HEK293 (cell line): ENCODE results near the gene ARHGEF26.
A peak's percentile ranks its signal among the peaks of the same experiment; 100 is the strongest.

Experiments used
- CTCF ChIA-PET: fragments of 350-600 bp; formaldehyde crosslinking; extraction: SDS; loops from one replicate; lab custom pipeline; 2021; ENCODE audit warnings: antibody characterized with exemption; lab: Yijun Ruan, JAX
- POLR2A ChIA-PET: fragments of 300-600 bp; formaldehyde crosslinking; extraction: SDS; loops from one replicate; lab custom pipeline; 2020; ENCODE audit warnings: antibody characterized with exemption, inconsistent platforms; lab: Yijun Ruan, JAX
- H3K27ac ChIP-seq: fragments of 200-500 bp; sonication (Bioruptor generic); 2 replicates; pipeline ENCODE4 v1.5.1; 2014; ENCODE audit warnings: low read depth, low read length, control low read depth, inconsistent platforms; ENCODE audit errors: extremely low read depth
- H3K36me3 ChIP-seq, 2 experiments: fragments of 200-500 bp in 1 of 2; sonication (Bioruptor generic) in 1 of 2; 1 replicate in 1 of 2; 2 replicates in 1 of 2; pipeline ENCODE4 v1.5.1; 2014 to 2017; ENCODE audit warnings: inconsistent platforms in 2 of 2, low read length in 2 of 2; ENCODE audit not compliant: control insufficient read depth in 2 of 2, insufficient read depth in 1 of 2
- H3K4me1 ChIP-seq: fragments of 200-500 bp; sonication (Bioruptor generic); 2 replicates; pipeline ENCODE4 v1.5.1; 2014; ENCODE audit warnings: mild to moderate bottlenecking, low read length, inconsistent platforms; ENCODE audit not compliant: control insufficient read depth, insufficient read depth
- H3K4me3 ChIP-seq: 2 replicates; pipeline ENCODE4 v1.5.1; 2011; ENCODE audit warnings: low read depth, mild to moderate bottlenecking, control low read depth, low read length, moderate library complexity
- H3K9me3 ChIP-seq: fragments of 200-500 bp; sonication (Bioruptor generic); 2 replicates; pipeline ENCODE4 v1.5.1; 2014; ENCODE audit warnings: low read depth, low read length, inconsistent platforms; ENCODE audit not compliant: control insufficient read depth, insufficient read depth
- FEZF1 ChIP-seq: fragments of 450-650 bp; formaldehyde crosslinking; IDR thresholded peaks from 2 replicates; pipeline ENCODE4 v1.5.1; 2016; ENCODE audit warnings: missing biosample characterization, missing genetic modification characterization
- GLIS1 ChIP-seq: fragments of 450-650 bp; formaldehyde crosslinking; IDR thresholded peaks from 2 replicates; pipeline ENCODE4 v1.5.1; 2016; ENCODE audit warnings: missing biosample characterization, missing genetic modification characterization
- IKZF3 ChIP-seq: fragments of 450-650 bp; IDR thresholded peaks from 2 replicates; pipeline ENCODE4 v1.5.0; 2018; ENCODE audit warnings: missing biosample characterization, mild to moderate bottlenecking, missing genetic modification characterization, moderate library complexity
- KLF1 ChIP-seq: fragments of 450-650 bp; formaldehyde crosslinking; IDR thresholded peaks from 2 replicates; pipeline ENCODE4 v1.5.1; 2016; ENCODE audit warnings: missing biosample characterization, missing genetic modification characterization
- KLF8 ChIP-seq: fragments of 450-650 bp; formaldehyde crosslinking; IDR thresholded peaks from 2 replicates; pipeline ENCODE4 v1.5.1; 2016; ENCODE audit warnings: missing biosample characterization, missing genetic modification characterization
- SETDB1 ChIP-seq: IDR thresholded peaks from one replicate; pipeline ENCODE4 v1.6.1; 2017; ENCODE audit warnings: mild to moderate bottlenecking, low read length, moderate library complexity, mixed read lengths; ENCODE audit not compliant: insufficient read length
- SP3 ChIP-seq: fragments of 450-650 bp; formaldehyde crosslinking; IDR thresholded peaks from 2 replicates; pipeline ENCODE4 v1.5.1; 2016; ENCODE audit warnings: missing biosample characterization, missing genetic modification characterization
- TRIM28 ChIP-seq: IDR thresholded peaks from 2 replicates; pipeline ENCODE4 v1.6.1; 2011; ENCODE audit warnings: low read length, control low read depth, borderline replicate concordance
- WT1 ChIP-seq: fragments of 450-650 bp; formaldehyde crosslinking; IDR thresholded peaks from 2 replicates; pipeline ENCODE4 v1.5.1; 2016; ENCODE audit warnings: missing biosample characterization, missing genetic modification characterization
- ZFP3 ChIP-seq: fragments of 450-650 bp; formaldehyde crosslinking; IDR thresholded peaks from 2 replicates; pipeline ENCODE4 v1.5.1; 2016; ENCODE audit warnings: low read depth, missing biosample characterization, missing genetic modification characterization
- ZFP37 ChIP-seq: fragments of 450-650 bp; formaldehyde crosslinking; IDR thresholded peaks from 2 replicates; pipeline ENCODE4 v1.5.1; 2016; ENCODE audit warnings: missing biosample characterization, missing genetic modification characterization
- ZNF16 ChIP-seq: fragments of 450-650 bp; formaldehyde crosslinking; IDR thresholded peaks from 2 replicates; pipeline ENCODE4 v1.5.1; 2016; ENCODE audit warnings: low read depth, missing biosample characterization, missing genetic modification characterization
- ZNF174 ChIP-seq: fragments of 450-650 bp; formaldehyde crosslinking; IDR thresholded peaks from 2 replicates; pipeline ENCODE4 v1.5.0; 2017; ENCODE audit warnings: missing biosample characterization, mild to moderate bottlenecking, missing genetic modification characterization
- ZNF2 ChIP-seq: fragments of 450-650 bp; formaldehyde crosslinking; IDR thresholded peaks from 2 replicates; pipeline ENCODE4 v1.5.1; 2016; ENCODE audit warnings: missing biosample characterization, missing genetic modification characterization
- ZNF24 ChIP-seq: fragments of 450-650 bp; formaldehyde crosslinking; IDR thresholded peaks from 2 replicates; pipeline ENCODE4 v1.5.1; 2016; ENCODE audit warnings: missing biosample characterization, missing genetic modification characterization
- ZNF274 ChIP-seq, 2 experiments: fragments of 200-500 bp in 1 of 2; fragments of 450-650 bp in 1 of 2; sonication (Bioruptor generic) in 1 of 2; formaldehyde crosslinking in 1 of 2; IDR thresholded peaks; 2 replicates each; pipeline versions ENCODE4 v1.5.1 to v1.6.1; 2014 to 2016; ENCODE audit warnings: borderline replicate concordance in 1 of 2, inconsistent platforms in 1 of 2, low read length in 1 of 2, missing biosample characterization in 1 of 2, missing genetic modification characterization in 1 of 2
- ZNF530 ChIP-seq: fragments of 450-650 bp; formaldehyde crosslinking; IDR thresholded peaks from 2 replicates; pipeline ENCODE4 v1.5.1; 2016; ENCODE audit warnings: low read depth, missing biosample characterization, missing genetic modification characterization
- ZNF664 ChIP-seq: fragments of 450-650 bp; formaldehyde crosslinking; IDR thresholded peaks from 2 replicates; pipeline ENCODE4 v1.5.1; 2016; ENCODE audit warnings: missing biosample characterization, missing genetic modification characterization
- ZNF843 ChIP-seq: fragments of 450-650 bp; formaldehyde crosslinking; IDR thresholded peaks from 2 replicates; pipeline ENCODE4 v1.5.1; 2016; ENCODE audit warnings: missing biosample characterization, missing genetic modification characterization
- ZSCAN16 ChIP-seq: fragments of 450-650 bp; formaldehyde crosslinking; IDR thresholded peaks from 2 replicates; pipeline ENCODE4 v1.5.1; 2016; ENCODE audit warnings: missing biosample characterization, missing genetic modification characterization
- TF ChIP-seq, protein P1 (sequence below): fragments of 450-650 bp; formaldehyde crosslinking; IDR thresholded peaks from 2 replicates; pipeline ENCODE4 v1.5.1; 2017; ENCODE audit warnings: missing biosample characterization, missing genetic modification characterization
- TF ChIP-seq, protein P2 (sequence below): fragments of 450-650 bp; formaldehyde crosslinking; optimal IDR thresholded peaks from 2 replicates; pipeline ENCODE3; 2016; ENCODE audit warnings: missing biosample characterization, mild to moderate bottlenecking, missing genetic modification characterization
- TF ChIP-seq, protein P3 (sequence below): fragments of 450-650 bp; formaldehyde crosslinking; IDR thresholded peaks from 2 replicates; pipeline ENCODE4 v1.5.1; 2016; ENCODE audit warnings: missing biosample characterization, missing genetic modification characterization
- TF ChIP-seq, protein P4 (sequence below): fragments of 450-650 bp; formaldehyde crosslinking; IDR thresholded peaks from 2 replicates; pipeline ENCODE4 v1.5.1; 2016; ENCODE audit warnings: missing biosample characterization, missing genetic modification characterization

Gene ARHGEF26

DNA sequence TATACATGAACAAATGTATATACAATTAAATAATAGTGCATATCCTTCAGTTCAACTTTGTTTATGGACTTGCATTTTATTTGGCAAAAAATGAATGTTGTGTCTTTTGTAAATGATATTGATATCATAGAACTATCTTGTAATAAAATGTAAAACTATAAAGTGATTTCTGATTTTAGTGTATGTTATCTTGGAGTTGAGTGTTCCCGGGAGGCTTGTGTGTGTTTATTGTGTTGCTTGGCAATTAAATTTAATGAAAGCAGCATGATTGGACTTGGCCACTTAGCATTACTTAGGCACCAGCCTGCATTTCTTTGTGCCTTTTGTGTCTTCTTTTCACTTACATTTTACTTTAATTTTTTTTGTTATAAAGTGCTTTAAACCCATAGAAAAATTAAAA lies 10.6 kb downstream of the ARHGEF26 start:
- peak; percentile 68 for TF ChIP-seq FEZF1 (tag by site-specific recombination)
- no peak for TF ChIP-seq ZFP3
- peak; percentile 39; the same call in 1 of the 2 replicates for TF ChIP-seq ZNF843 (tag by site-specific recombination)
- no peak for TF ChIP-seq ZNF174 (tag by site-specific recombination)
- TF ChIP-seq, protein P1, sequence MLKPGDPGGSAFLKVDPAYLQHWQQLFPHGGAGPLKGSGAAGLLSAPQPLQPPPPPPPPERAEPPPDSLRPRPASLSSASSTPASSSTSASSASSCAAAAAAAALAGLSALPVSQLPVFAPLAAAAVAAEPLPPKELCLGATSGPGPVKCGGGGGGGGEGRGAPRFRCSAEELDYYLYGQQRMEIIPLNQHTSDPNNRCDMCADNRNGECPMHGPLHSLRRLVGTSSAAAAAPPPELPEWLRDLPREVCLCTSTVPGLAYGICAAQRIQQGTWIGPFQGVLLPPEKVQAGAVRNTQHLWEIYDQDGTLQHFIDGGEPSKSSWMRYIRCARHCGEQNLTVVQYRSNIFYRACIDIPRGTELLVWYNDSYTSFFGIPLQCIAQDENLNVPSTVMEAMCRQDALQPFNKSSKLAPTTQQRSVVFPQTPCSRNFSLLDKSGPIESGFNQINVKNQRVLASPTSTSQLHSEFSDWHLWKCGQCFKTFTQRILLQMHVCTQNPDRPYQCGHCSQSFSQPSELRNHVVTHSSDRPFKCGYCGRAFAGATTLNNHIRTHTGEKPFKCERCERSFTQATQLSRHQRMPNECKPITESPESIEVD (tag by site-specific recombination): peak; percentile 83
- no peak for TF ChIP-seq ZNF530 (tag by site-specific recombination)
- 0 out of 2 replicates have a peak, but pooled peaks have one; percentile 20 for TF ChIP-seq GLIS1 (tag by site-specific recombination)
- TF ChIP-seq, all 188 proteins: peak for 4

DNA sequence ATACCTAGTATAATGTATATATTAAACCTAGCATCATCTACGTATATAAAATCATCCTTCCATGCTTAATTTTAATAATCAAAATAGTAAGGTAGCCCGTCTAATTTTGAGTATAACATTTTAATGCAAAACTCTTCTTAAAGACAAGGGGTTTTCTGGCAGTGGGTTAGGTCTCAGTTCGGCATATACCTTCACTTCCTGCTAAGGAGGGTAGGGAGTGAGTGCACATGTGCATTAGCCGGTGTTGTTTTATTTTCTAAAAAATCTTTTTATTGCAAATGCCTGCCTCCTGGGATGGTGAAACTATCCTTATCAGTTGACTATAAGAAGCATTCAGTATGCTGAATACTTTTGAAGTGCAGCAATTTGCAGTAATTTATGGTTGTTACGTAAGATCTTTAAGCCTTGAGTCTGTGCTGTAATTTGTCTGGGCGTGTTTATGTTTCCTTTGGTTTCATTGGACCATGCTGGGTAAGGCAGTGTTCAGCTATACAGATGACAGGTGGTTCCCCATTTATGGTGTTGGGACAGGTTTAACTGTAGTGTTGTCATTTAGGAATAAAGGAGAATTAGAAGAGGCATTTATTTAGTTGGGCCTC lies 11.7 kb downstream of the ARHGEF26 start:
- Histone ChIP-seq H3K4me3 (no peak overlapping the region), H3K36me3 (peaks cover 0 to 31% of the 10 kb centered on the region in 2 experiments; a peak in 2 of 3 replicates), H3K4me1 (peaks cover 4% of the 10 kb centered on the region; the same call in 1 of the 2 replicates), H3K9me3 (no peaks in the 10 kb centered on the region), H3K27ac (no peak overlapping the region)
- ChIA-PET POLR2A (no interaction called here), CTCF (no interaction called here)
- TF ChIP-seq, protein P1 (tag by site-specific recombination): peak; percentile 99
- TF ChIP-seq ZNF16 (tag by site-specific recombination) (no peak), KLF8 (tag by site-specific recombination) (0 out of 2 replicates have a peak, but pooled peaks have one; percentile 20), ZNF2 (tag by site-specific recombination) (peak; percentile 64; the same call in 1 of the 2 replicates), ZFP3 (no peak), IKZF3 (tag by site-specific recombination) (peak; percentile 78), KLF1 (tag by site-specific recombination) (no peak), ZNF24 (tag by site-specific recombination) (0 out of 2 replicates have a peak, but pooled peaks have one; percentile 48), ZFP37 (tag by site-specific recombination) (no peak), TRIM28 (0 out of 2 replicates have a peak, but pooled peaks have one; percentile 26), ZNF664 (tag by site-specific recombination) (no peak), ZSCAN16 (tag by site-specific recombination) (no peak), ZNF274 (IDR thresholded peaks at IDR 0.05; ENCODE audit: low read length) (no peak), ZNF274 (tag by site-specific recombination; IDR thresholded peaks at IDR 0.05; ENCODE audit: borderline replicate concordance) (no peak), SETDB1 (no peak), WT1 (tag by site-specific recombination) (peak; percentile 80), SP3 (tag by site-specific recombination) (no peak)
- TF ChIP-seq, protein P2, sequence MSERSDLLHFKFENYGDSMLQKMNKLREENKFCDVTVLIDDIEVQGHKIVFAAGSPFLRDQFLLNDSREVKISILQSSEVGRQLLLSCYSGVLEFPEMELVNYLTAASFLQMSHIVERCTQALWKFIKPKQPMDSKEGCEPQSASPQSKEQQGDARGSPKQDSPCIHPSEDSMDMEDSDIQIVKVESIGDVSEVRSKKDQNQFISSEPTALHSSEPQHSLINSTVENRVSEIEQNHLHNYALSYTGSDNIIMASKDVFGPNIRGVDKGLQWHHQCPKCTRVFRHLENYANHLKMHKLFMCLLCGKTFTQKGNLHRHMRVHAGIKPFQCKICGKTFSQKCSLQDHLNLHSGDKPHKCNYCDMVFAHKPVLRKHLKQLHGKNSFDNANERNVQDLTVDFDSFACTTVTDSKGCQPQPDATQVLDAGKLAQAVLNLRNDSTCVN: no peak
- TF ChIP-seq, protein P3, sequence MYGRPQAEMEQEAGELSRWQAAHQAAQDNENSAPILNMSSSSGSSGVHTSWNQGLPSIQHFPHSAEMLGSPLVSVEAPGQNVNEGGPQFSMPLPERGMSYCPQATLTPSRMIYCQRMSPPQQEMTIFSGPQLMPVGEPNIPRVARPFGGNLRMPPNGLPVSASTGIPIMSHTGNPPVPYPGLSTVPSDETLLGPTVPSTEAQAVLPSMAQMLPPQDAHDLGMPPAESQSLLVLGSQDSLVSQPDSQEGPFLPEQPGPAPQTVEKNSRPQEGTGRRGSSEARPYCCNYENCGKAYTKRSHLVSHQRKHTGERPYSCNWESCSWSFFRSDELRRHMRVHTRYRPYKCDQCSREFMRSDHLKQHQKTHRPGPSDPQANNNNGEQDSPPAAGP (tag by site-specific recombination): peak; percentile 63
- TF ChIP-seq, protein P4, sequence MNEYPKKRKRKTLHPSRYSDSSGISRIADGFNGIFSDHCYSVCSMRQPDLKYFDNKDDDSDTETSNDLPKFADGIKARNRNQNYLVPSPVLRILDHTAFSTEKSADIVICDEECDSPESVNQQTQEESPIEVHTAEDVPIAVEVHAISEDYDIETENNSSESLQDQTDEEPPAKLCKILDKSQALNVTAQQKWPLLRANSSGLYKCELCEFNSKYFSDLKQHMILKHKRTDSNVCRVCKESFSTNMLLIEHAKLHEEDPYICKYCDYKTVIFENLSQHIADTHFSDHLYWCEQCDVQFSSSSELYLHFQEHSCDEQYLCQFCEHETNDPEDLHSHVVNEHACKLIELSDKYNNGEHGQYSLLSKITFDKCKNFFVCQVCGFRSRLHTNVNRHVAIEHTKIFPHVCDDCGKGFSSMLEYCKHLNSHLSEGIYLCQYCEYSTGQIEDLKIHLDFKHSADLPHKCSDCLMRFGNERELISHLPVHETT (tag by site-specific recombination): no peak

More for the DNA sequence above, 10.6 kb downstream of the ARHGEF26 start:
- CTCF ChIA-PET: no interaction called here
- peaks cover 4% of the 10 kb centered on the region; the same call in 1 of the 2 replicates for H3K4me1 ChIP-seq
- POLR2A ChIA-PET: no interaction called here
- no peak overlapping the region for H3K4me3 ChIP-seq
- H3K9me3 ChIP-seq: no peaks in the 10 kb centered on the region
- no peak overlapping the region for H3K27ac ChIP-seq
- peaks cover 0 to 35% of the 10 kb centered on the region in 2 experiments; a peak in 2 of 3 replicates for H3K36me3 ChIP-seq
